HG02852 (cell line): ENCODE data around the gene KLHL10.

Source experiments
- ATAC-seq: cut with Tn5 transposase; IDR thresholded peaks from one replicate; pipeline ENCODE4 v1.9.1; 2021; ENCODE audit warnings: mild to moderate bottlenecking, moderate library complexity; ENCODE audit not compliant: unreplicated experiment

KLHL10 gene

GRCh38 chr17:41837761-41838538, at the start of gene KLHL10:
KLHL10 (plus strand) TSS chr17:41837825; CDS start chr17:41837933, 108 bp downstream.
- no peak for ATAC-seq

- no peak for ATAC-seq
Measured at GRCh38 chr17:41792845-41793783, 44.5 kb upstream of the KLHL10 start.

- ATAC-seq: no peak
Measured at GRCh38 chr17:41793784-41794539, 43.7 kb upstream of the KLHL10 start.

GRCh38 chr17:41794540-41794975, 43.1 kb upstream of the KLHL10 start:
- no peak for ATAC-seq

GRCh38 chr17:41796121-41796895, 41.3 kb upstream of the KLHL10 start:
- no peak for ATAC-seq

- no peak for ATAC-seq
Measured at GRCh38 chr17:41797377-41797776, 40.2 kb upstream of the KLHL10 start.

GRCh38 chr17:41799366-41799765, 38.3 kb upstream of the KLHL10 start:
- no peak for ATAC-seq

GRCh38 chr17:41800601-41801373, 36.8 kb upstream of the KLHL10 start:
- no peak for ATAC-seq

GRCh38 chr17:41801374-41802271, 36.0 kb upstream of the KLHL10 start:
- no peak for ATAC-seq

- no peak for ATAC-seq
Measured at GRCh38 chr17:41803049-41804020, 34.3 kb upstream of the KLHL10 start.

GRCh38 chr17:41806685-41807445, 30.8 kb upstream of the KLHL10 start:
- ATAC-seq: no peak

GRCh38 chr17:41810659-41811548, 26.7 kb upstream of the KLHL10 start:
- peak; percentile 22 for ATAC-seq

- peak; percentile 68 for ATAC-seq
Measured at GRCh38 chr17:41811549-41812380, 25.9 kb upstream of the KLHL10 start, which contains the start of gene P3H4. P3H4 (minus strand) TSS chr17:41811949; CDS start chr17:41811915, 34 bp downstream.

GRCh38 chr17:41812381-41813151, 25.1 kb upstream of the KLHL10 start, which contains the start of gene FKBP10:
FKBP10 (plus strand) TSS chr17:41813004; CDS start chr17:41813035, 31 bp downstream.
- no peak for ATAC-seq
